ENCODE data around the gene CD8B. TPM values are rescaled to one million over a fixed set of nuclear protein-coding genes. Genes with fewer than 3 reads are reported as not detected.

Gene CD8B
- total and polyA plus RNA-seq, 9 of the 15 experiments (the other 6 are each of a cell fraction or from before 2014, with no cell fraction given), result not detected

DNA sequence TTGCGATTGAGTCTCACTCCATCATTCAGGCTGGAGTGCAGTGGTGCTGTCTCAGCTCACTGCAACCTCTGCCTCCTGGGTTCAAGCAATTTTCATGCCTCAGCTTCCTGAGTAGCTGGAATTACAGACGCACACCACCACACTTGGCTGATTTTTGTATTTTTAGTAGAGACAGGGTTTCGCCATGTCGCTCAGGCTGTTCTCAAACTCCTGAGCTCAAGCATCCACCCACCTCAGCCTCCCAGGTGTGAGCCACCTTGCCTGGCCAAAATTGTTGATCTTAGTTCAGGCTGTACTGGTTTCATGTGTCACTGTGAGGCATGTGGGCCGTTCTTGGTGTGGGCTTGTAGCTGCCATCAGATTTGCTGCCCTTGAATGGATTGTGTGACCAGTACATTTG lies 89.1 kb downstream of the CD8B start:
- FAIRE-seq (no peak), DNase-seq (ENCODE audit: extremely low read depth in 1 of 4, low spot score in 3 of 4) (no peak), ATAC-seq (no peak)
- BruUV-seq (replicated peaks), result no TSS peak
- ChIA-PET POLR2A (interaction anchor here (1.6 kb wide), 1 partner anchor 10 kb away, joined by 3 read pairs; no protein-coding TSS in a partner anchor), CTCF (ENCODE audit: low intra/inter-chr PET ratio) (no interaction called here)
- Histone ChIP-seq H3K4me2 (ENCODE audit: insufficient read depth, low read length) (no peak overlapping the region), H2AFZ (ENCODE audit: low read depth, low read length) (no peak overlapping the region), H3K36me3 (ENCODE audit: control insufficient read depth, insufficient read depth, low read length) (peaks cover 65% of the 10 kb centered on the region), H3K27me3 (ENCODE audit: control insufficient read depth in 2 of 2, insufficient read depth in 2 of 2, low read length in 2 of 2) (no peaks in the 10 kb centered on the region), H3K4me1 (replicated peaks in 1 of 2; ENCODE audit: control insufficient read depth in 2 of 2, insufficient read depth in 2 of 2, low read length in 2 of 2) (no peaks in the 10 kb centered on the region), H3K4me3 (no peak overlapping the region), H3K9ac (ENCODE audit: insufficient read depth in 1 of 2, low read depth in 2 of 2, low read length in 2 of 2) (no peak overlapping the region), H3K9me3 (replicated peaks; ENCODE audit: control insufficient read depth, insufficient read depth, low read depth, low read length) (no peaks in the 10 kb centered on the region), H4K20me1 (replicated peaks; ENCODE audit: control insufficient read depth, insufficient read depth, low read length) (no peaks in the 10 kb centered on the region), H3K9me1 (ENCODE audit: control insufficient read depth, insufficient read depth, low read length) (no peaks in the 10 kb centered on the region), H3K27ac (ENCODE audit: extremely low read depth, low read depth, low read length) (no peak overlapping the region), H3K79me2 (ENCODE audit: control insufficient read depth, insufficient read depth, low read length) (no peaks in the 10 kb centered on the region)
- in situ Hi-C loops (cut with MboI), result loop anchor here (25.0 kb wide), 1 partner anchor 290 kb away; no protein-coding TSS in a partner anchor
- 78% methylated on average over 5 of the region's 5 CpGs for WGBS (ENCODE audit: insufficient coverage, low coverage, missing lambda C conversion rate)
- intact Hi-C loops (cut with micrococcal nuclease), result no loop called here
- TF ChIP-seq, protein P1, sequence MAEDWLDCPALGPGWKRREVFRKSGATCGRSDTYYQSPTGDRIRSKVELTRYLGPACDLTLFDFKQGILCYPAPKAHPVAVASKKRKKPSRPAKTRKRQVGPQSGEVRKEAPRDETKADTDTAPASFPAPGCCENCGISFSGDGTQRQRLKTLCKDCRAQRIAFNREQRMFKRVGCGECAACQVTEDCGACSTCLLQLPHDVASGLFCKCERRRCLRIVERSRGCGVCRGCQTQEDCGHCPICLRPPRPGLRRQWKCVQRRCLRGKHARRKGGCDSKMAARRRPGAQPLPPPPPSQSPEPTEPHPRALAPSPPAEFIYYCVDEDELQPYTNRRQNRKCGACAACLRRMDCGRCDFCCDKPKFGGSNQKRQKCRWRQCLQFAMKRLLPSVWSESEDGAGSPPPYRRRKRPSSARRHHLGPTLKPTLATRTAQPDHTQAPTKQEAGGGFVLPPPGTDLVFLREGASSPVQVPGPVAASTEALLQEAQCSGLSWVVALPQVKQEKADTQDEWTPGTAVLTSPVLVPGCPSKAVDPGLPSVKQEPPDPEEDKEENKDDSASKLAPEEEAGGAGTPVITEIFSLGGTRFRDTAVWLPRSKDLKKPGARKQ (CRISPR knock-in tag; IDR thresholded peaks at IDR 0.05), result no peak
- TF ChIP-seq HLTF (IDR thresholded peaks at IDR 0.05) (no peak), ZNF507 (tag; conservative IDR thresholded peaks at IDR 0.05) (no peak), BACH1 (tag; IDR thresholded peaks at IDR 0.05) (no peak), CCAR2 (IDR thresholded peaks at IDR 0.05; ENCODE audit: low read depth, low read length) (no peak), DDX20 (tag; IDR thresholded peaks at IDR 0.05; ENCODE audit: low read depth) (no peak), ZNF511 (CRISPR knock-in tag; IDR thresholded peaks at IDR 0.05) (no peak), RREB1 (CRISPR knock-in tag; IDR thresholded peaks at IDR 0.05) (no peak)

All from K562 (cell line).